PC-9 (cell line): ENCODE results near the gene ARIH2. TPM values are rescaled to one million over a fixed set of nuclear protein-coding genes. Genes with fewer than 3 reads are reported as not detected.

ENCODE experiments used
- BruUV-seq: library from RNA; stranded (reverse); fragments of 400-500 nt; replicated peaks from 2 replicates; lab custom pipeline; 2021; lab: Mats Ljungman, UMichigan
- CTCF ChIA-PET: fragments of 300-600 bp; sonication (Branson Sonifier 250); formaldehyde crosslinking; loops from one replicate; lab custom pipeline; 2022; ENCODE audit warnings: antibody characterized with exemption; lab: Charles Lee
- POLR2A ChIA-PET: fragments of 300-600 bp; sonication (Branson Sonifier 250); formaldehyde crosslinking; loops from one replicate; lab custom pipeline; 2022; ENCODE audit warnings: antibody characterized with exemption; ENCODE audit not compliant: unreplicated experiment; lab: Charles Lee
- DNase-seq, 2 experiments: peaks; one replicate each; pipeline versions ENCODE4 v3.0.0 to v3.0.0-alpha.2; 2015 to 2022; ENCODE audit warnings: mixed read lengths in 1 of 2
- H2AFZ ChIP-seq: fragments of 200-600 bp; sonication (generic); 2 replicates; pipeline ENCODE4 v1.8.1; 2017; ENCODE audit warnings: antibody characterized with exemption
- H3F3A ChIP-seq: fragments of 200-600 bp; sonication (generic); 2 replicates; pipeline ENCODE4 v1.8.1; 2017; ENCODE audit warnings: antibody characterized with exemption, mild to moderate bottlenecking, low read depth; ENCODE audit not compliant: insufficient read depth
- H3K27ac ChIP-seq: fragments of 200-600 bp; sonication (generic); 2 replicates; pipeline ENCODE4 v1.6.1; 2016; ENCODE audit warnings: mixed run types
- H3K27me3 ChIP-seq: fragments of 200-600 bp; sonication (generic); 2 replicates; pipeline ENCODE4 v1.6.1; 2016; ENCODE audit warnings: low read depth, mixed run types; ENCODE audit not compliant: insufficient read depth
- H3K36me3 ChIP-seq: fragments of 200-600 bp; sonication (generic); 2 replicates; pipeline ENCODE4 v1.6.1; 2016; ENCODE audit warnings: low read depth, mixed run types
- H3K4me1 ChIP-seq: fragments of 200-600 bp; sonication (generic); replicated peaks from 2 replicates; pipeline ENCODE4 v1.6.1; 2016; ENCODE audit warnings: mixed run types; ENCODE audit not compliant: insufficient read depth
- H3K4me2 ChIP-seq: fragments of 200-600 bp; sonication (generic); 2 replicates; pipeline ENCODE4 v1.6.1; 2017; ENCODE audit warnings: mixed run types
- H3K4me3 ChIP-seq: fragments of 200-600 bp; sonication (generic); 2 replicates; pipeline ENCODE4 v1.6.1; 2016; ENCODE audit warnings: mixed run types
- H3K79me2 ChIP-seq: fragments of 200-600 bp; sonication (generic); 2 replicates; pipeline ENCODE4 v1.6.1; 2017; ENCODE audit warnings: low read depth, mixed run types
- H3K9me2 ChIP-seq: fragments of 200-600 bp; sonication (generic); 2 replicates; pipeline ENCODE4 v1.8.1; 2017; ENCODE audit warnings: mild to moderate bottlenecking; ENCODE audit not compliant: insufficient read depth
- H3K9me3 ChIP-seq: fragments of 200-600 bp; sonication (generic); 2 replicates; pipeline ENCODE4 v1.8.1; 2016; ENCODE audit warnings: low read depth; ENCODE audit not compliant: insufficient read depth
- H4K20me1 ChIP-seq: fragments of 200-600 bp; sonication (generic); 2 replicates; pipeline ENCODE4 v1.8.1; 2017; ENCODE audit not compliant: insufficient read depth
- EZH2 ChIP-seq: fragments of 200-600 bp; sonication (generic); IDR thresholded peaks from 2 replicates; pipeline ENCODE4 v1.8.0; 2017; ENCODE audit warnings: antibody characterized with exemption, low read depth
- intact Hi-C: fragments of 100-400 bp; cut with micrococcal nuclease; formaldehyde crosslinking; loops from one replicate; pipeline ENCODE4 v1.10.0; 2022; ENCODE audit not compliant: unreplicated experiment
- total RNA-seq: library from RNA; stranded (reverse); gene quantifications from 2 replicates; pipeline ENCODE4 v1.2.3, GENCODE V29; 2021
- TF ChIP-seq, protein P1 (sequence below): fragments of 200-600 bp; sonication (generic); conservative IDR thresholded peaks from 2 replicates; pipeline ENCODE4 v1.6.1; 2017; ENCODE audit warnings: mixed run types, antibody characterized with exemption, mild to moderate bottlenecking, moderate library complexity

ARIH2 gene
- total RNA-seq, 1 experiment from 2014 or later = 86.1 TPM

DNA sequence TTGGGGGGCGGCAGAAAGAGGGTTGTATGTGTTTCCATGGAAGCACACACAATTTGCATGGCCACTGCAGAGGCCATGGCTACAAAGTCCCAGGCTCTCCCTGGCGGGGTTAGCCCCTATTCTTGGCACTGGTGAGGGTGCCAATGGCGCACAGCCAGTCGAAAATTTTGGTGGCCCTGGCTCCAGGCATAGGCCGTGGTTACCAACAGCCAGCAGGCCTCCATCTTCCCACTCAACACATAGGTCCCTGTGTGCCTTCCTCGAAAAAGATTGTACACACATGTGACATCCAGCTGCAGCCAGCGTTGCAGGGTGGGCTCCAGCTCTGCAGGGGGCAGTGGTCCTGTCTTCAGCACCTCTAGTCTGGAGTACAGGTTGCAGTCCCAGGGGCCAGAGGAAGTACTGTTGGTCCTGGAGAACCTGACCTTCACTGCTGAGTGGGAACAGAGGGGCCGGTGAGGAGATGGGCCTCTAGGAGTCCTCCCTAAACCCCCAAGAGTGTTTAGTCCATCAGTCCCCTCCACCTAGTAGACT lies 78.5 kb downstream of the ARIH2 start:
- Histone ChIP-seq H3K27me3 (no peaks in the 10 kb centered on the region), H3K9me2 (no peaks in the 10 kb centered on the region), H3F3A (no peaks in the 10 kb centered on the region), H3K9me3 (no peaks in the 10 kb centered on the region), H3K79me2 (peaks cover 11% of the 10 kb centered on the region), H3K27ac (no peak overlapping the region), H2AFZ (no peak overlapping the region), H4K20me1 (no peaks in the 10 kb centered on the region), H3K4me1 (no peaks in the 10 kb centered on the region), H3K4me2 (no peak overlapping the region), H3K4me3 (no peak overlapping the region), H3K36me3 (no peaks in the 10 kb centered on the region)
- ChIA-PET CTCF (no interaction called here), POLR2A (no interaction called here)
- TF ChIP-seq, protein P1, sequence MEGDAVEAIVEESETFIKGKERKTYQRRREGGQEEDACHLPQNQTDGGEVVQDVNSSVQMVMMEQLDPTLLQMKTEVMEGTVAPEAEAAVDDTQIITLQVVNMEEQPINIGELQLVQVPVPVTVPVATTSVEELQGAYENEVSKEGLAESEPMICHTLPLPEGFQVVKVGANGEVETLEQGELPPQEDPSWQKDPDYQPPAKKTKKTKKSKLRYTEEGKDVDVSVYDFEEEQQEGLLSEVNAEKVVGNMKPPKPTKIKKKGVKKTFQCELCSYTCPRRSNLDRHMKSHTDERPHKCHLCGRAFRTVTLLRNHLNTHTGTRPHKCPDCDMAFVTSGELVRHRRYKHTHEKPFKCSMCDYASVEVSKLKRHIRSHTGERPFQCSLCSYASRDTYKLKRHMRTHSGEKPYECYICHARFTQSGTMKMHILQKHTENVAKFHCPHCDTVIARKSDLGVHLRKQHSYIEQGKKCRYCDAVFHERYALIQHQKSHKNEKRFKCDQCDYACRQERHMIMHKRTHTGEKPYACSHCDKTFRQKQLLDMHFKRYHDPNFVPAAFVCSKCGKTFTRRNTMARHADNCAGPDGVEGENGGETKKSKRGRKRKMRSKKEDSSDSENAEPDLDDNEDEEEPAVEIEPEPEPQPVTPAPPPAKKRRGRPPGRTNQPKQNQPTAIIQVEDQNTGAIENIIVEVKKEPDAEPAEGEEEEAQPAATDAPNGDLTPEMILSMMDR = no peak
- TF ChIP-seq EZH2 = no peak
- BruUV-seq = no TSS peak
- intact Hi-C loops = no loop called here
- no peak for DNase-seq

DNA sequence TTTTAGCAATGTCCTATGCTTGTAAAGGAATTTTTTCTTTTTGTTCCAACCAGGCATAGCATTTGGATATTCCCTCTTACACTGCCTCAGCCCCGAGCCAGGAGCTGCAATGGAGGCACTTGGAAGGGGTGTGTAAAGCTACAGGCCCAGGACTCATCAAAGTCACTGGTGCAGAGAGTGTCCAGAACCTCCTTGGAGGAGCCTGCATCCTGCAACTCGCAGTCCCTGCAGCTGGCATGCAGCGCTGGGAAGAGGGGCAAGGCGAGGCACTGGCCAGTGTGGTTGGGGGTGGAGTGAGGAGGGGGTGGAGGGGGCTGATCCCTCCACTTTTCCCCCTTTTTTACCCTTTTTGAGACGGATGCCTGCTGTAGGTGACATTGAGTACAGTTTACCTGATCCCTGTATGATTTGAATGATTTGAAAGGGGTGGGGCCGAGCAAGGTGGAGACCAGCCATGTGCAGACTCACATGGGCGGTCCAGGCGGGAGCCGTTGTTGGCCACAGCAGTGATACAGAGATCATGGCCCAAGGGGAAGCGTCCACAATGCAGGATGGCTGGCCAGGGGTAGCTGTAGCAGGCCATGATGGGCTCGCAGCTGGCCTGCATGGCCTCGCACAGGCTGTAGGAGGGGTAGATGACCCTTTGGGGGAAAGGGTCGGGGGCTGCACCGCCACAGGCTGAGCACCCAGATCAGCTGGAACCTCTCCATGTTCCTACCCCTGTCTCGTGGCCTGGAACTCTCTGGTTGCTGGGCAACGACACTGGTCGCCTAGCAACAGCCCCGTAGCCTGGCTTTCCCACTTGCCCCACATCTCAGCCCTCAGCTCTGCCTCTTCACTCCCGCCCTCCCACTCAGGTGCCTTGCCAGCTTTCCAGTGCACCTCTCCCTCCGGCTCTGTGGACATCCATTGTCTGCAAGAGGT lies 79.3 kb downstream of the ARIH2 start:
- Histone ChIP-seq H2AFZ (no peak overlapping the region), H3F3A (no peaks in the 10 kb centered on the region), H3K9me2 (no peaks in the 10 kb centered on the region), H3K79me2 (peaks cover 5% of the 10 kb centered on the region; the same call in 1 of the 2 replicates), H3K27me3 (no peaks in the 10 kb centered on the region), H3K27ac (no peak overlapping the region), H3K4me3 (no peak overlapping the region), H3K4me2 (no peak overlapping the region), H4K20me1 (no peaks in the 10 kb centered on the region), H3K4me1 (no peaks in the 10 kb centered on the region), H3K9me3 (no peaks in the 10 kb centered on the region), H3K36me3 (no peaks in the 10 kb centered on the region)
- ChIA-PET CTCF (no interaction called here), POLR2A (interaction anchor here (0.7 kb wide), 1 partner anchor 67 kb away, joined by 11 read pairs; no protein-coding TSS in a partner anchor)
- DNase-seq = no peak
- intact Hi-C loops = no loop called here
- TF ChIP-seq, protein P1 = no peak
- TF ChIP-seq EZH2 = no peak
- BruUV-seq = no TSS peak

DNA sequence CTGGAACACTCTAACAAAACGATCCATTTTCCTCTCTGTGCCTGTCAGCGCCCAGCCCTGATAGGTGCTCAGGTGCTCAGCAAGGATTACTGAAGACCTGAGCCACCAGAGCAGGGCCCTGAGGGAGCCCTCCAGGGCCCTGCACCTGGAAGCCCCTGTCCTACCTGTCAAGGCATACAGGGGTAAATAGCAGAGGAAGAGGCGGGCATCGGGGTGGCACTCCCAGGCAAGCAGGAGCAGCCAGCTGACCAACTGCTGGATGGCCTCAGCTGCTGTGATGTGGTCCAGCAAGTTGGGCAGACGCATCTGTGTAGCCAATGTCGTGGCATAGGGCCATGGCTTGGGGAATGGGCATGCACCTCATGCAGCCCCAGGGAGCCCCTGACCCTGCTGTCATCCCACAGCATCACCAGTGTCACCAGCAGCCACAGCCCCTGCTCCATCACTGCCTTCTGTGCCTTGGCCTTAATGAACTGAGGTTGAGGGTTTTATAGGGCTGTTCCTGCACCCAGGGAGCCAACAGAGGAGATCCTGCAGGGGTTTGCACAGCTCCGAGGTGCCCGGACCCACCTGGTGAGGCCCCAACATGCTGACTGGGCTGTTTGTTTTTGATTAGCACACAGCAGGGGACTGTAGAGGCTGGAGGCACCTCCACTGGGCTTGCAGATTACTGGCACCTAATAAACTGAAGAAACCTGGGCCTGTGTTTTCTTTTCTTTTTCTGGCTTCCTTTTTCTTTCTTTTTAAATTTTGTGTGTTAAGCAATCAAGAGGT lies 80.6 kb downstream of the ARIH2 start:
- CTCF ChIA-PET = no interaction called here
- BruUV-seq = no TSS peak
- Histone ChIP-seq H3K4me3 (no peak overlapping the region), H3F3A (no peaks in the 10 kb centered on the region), H3K27me3 (no peaks in the 10 kb centered on the region), H3K27ac (no peak overlapping the region), H3K9me3 (no peaks in the 10 kb centered on the region), H3K79me2 (no peaks in the 10 kb centered on the region), H4K20me1 (no peaks in the 10 kb centered on the region), H2AFZ (no peak overlapping the region), H3K9me2 (no peaks in the 10 kb centered on the region), H3K4me1 (no peaks in the 10 kb centered on the region), H3K36me3 (no peaks in the 10 kb centered on the region), H3K4me2 (no peak overlapping the region)
- intact Hi-C loops = no loop called here
- TF ChIP-seq, protein P1 = no peak
- TF ChIP-seq EZH2 = no peak
- no peak for DNase-seq
- POLR2A ChIA-PET = interaction anchor here (0.7 kb wide), 1 partner anchor 69 kb away, joined by 11 read pairs; no protein-coding TSS in a partner anchor
